Measurements from ENCODE around the gene JDP2.

Gene JDP2

GRCh38 chr14:75519826-75520728 is 92.3 kb downstream of the JDP2 start:
- DNase-seq, result peak; percentile 68

GRCh38 chr14:75520852-75521251 is 93.0 kb downstream of the JDP2 start:
- no peak for DNase-seq

- no peak for DNase-seq
These were observed 93.8 kb downstream of the JDP2 start for GRCh38 chr14:75521415-75522199.

- no peak for DNase-seq
These were observed 94.6 kb downstream of the JDP2 start, which contains the start of gene BATF for GRCh38 chr14:75522224-75522982. BATF (plus strand) TSS chr14:75522469; CDS start chr14:75522683, 214 bp downstream.

- DNase-seq, result no peak
These were observed 95.1 kb downstream of the JDP2 start for GRCh38 chr14:75522983-75523318.
